Liver (tissue), 9 donors: ENCODE measurements around the gene LAMB4. TPM values are rescaled to one million over a fixed set of nuclear protein-coding genes. Genes with fewer than 3 reads are reported as not detected.

Source experiments
- DNase-seq: peaks from one replicate; pipeline ENCODE4 v3.0.0-alpha.2; 2017; ENCODE audit warnings: low spot score
- H3K27ac ChIP-seq, 2 donors: one replicate each; pipeline ENCODE4 v1.7.0; 2013; ENCODE audit warnings: inconsistent platforms in 2 of 2, low read length in 2 of 2, control low read depth in 1 of 2, low read depth in 1 of 2, mild to moderate bottlenecking in 1 of 2
- H3K27me3 ChIP-seq, 4 donors: one replicate each; pipeline versions ENCODE4 v1.6.1 to v1.7.0; 2013; ENCODE audit warnings: low read length in 3 of 4, inconsistent platforms in 1 of 4, mild to moderate bottlenecking in 1 of 4, moderate library complexity in 1 of 4; ENCODE audit not compliant: control insufficient read depth in 4 of 4, insufficient read depth in 4 of 4
- H3K36me3 ChIP-seq, 4 donors: one replicate each; pipeline versions ENCODE4 v1.6.1 to v1.7.0; 2013; ENCODE audit warnings: low read length in 3 of 4, mild to moderate bottlenecking in 3 of 4, low read depth in 1 of 4, moderate library complexity in 1 of 4; ENCODE audit not compliant: control insufficient read depth in 4 of 4, insufficient read depth in 3 of 4
- H3K4me1 ChIP-seq, 4 donors: one replicate each; pipeline versions ENCODE4 v1.6.1 to v1.7.0; 2013; ENCODE audit warnings: low read length in 3 of 4, mild to moderate bottlenecking in 3 of 4, moderate library complexity in 1 of 4; ENCODE audit not compliant: control insufficient read depth in 4 of 4, insufficient read depth in 4 of 4
- H3K4me3 ChIP-seq, 3 donors: one replicate each; pipeline versions ENCODE4 v1.6.1 to v1.7.0; 2013; ENCODE audit warnings: low read length in 3 of 3, control low read depth in 1 of 3, low read depth in 1 of 3, mild to moderate bottlenecking in 1 of 3
- H3K9ac ChIP-seq, 2 donors: one replicate each; pipeline ENCODE4 v1.7.0; 2013; ENCODE audit warnings: low read length in 2 of 2, mild to moderate bottlenecking in 2 of 2, moderate library complexity in 2 of 2, control low read depth in 1 of 2, low read depth in 1 of 2
- H3K9me3 ChIP-seq, 4 donors: one replicate each; pipeline versions ENCODE4 v1.6.1 to v1.7.0; 2013; ENCODE audit warnings: low read length in 3 of 4; ENCODE audit not compliant: control insufficient read depth in 4 of 4
- ATF3 ChIP-seq: IDR thresholded peaks from 2 replicates; pipeline ENCODE4 v1.6.1; 2016; ENCODE audit warnings: antibody characterized with exemption
- CTCF ChIP-seq: fragments of 150-350 bp; IDR thresholded peaks from 2 replicates; pipeline ENCODE4 v1.5.1; 2017; ENCODE audit warnings: improper control_type of control experiment, low read depth, low read length; ENCODE audit not compliant: missing input control
- EGR1 ChIP-seq, 2 donors: IDR thresholded peaks; 2 replicates each; pipeline ENCODE4 v1.6.1; 2016 to 2018; ENCODE audit warnings: antibody characterized with exemption in 2 of 2, low read depth in 2 of 2
- FOXA1 ChIP-seq: IDR thresholded peaks from 2 replicates; pipeline ENCODE4 v1.6.1; 2016; ENCODE audit warnings: antibody characterized with exemption
- FOXA2 ChIP-seq: IDR thresholded peaks from 2 replicates; pipeline ENCODE4 v1.6.1; 2016; ENCODE audit warnings: antibody characterized with exemption
- GABPA ChIP-seq, 2 donors: IDR thresholded peaks in 1 of 2; conservative IDR thresholded peaks in 1 of 2; 2 replicates each; pipeline ENCODE4 v1.6.1; 2016; ENCODE audit warnings: antibody characterized with exemption in 2 of 2, mild to moderate bottlenecking in 1 of 2, moderate library complexity in 1 of 2
- HNF4A ChIP-seq, 2 donors: conservative IDR thresholded peaks; 2 replicates each; pipeline ENCODE4 v1.6.1; 2016; ENCODE audit warnings: antibody characterized with exemption in 2 of 2, mild to moderate bottlenecking in 2 of 2
- HNF4G ChIP-seq: IDR thresholded peaks from 2 replicates; pipeline ENCODE4 v1.6.1; 2016; ENCODE audit warnings: antibody characterized with exemption
- JUND ChIP-seq, 2 donors: IDR thresholded peaks; 2 replicates each; pipeline ENCODE4 v1.6.1; 2016; ENCODE audit warnings: antibody characterized with exemption in 2 of 2
- MAX ChIP-seq: IDR thresholded peaks from 2 replicates; pipeline ENCODE4 v1.6.1; 2016; ENCODE audit warnings: antibody characterized with exemption
- NR2F2 ChIP-seq: IDR thresholded peaks from 2 replicates; pipeline ENCODE4 v1.6.1; 2016; ENCODE audit warnings: antibody characterized with exemption
- RAD21 ChIP-seq, 2 donors: IDR thresholded peaks; 2 replicates each; pipeline ENCODE4 v1.6.1; 2016; ENCODE audit warnings: antibody characterized with exemption in 2 of 2, mild to moderate bottlenecking in 2 of 2
- REST ChIP-seq: IDR thresholded peaks from 2 replicates; pipeline ENCODE4 v1.6.1; 2016; ENCODE audit warnings: antibody characterized with exemption, mild to moderate bottlenecking
- RXRA ChIP-seq, 2 donors: IDR thresholded peaks; 2 replicates each; pipeline ENCODE4 v1.6.1; 2017 to 2018; ENCODE audit warnings: antibody characterized with exemption in 2 of 2, mild to moderate bottlenecking in 1 of 2
- TAF1 ChIP-seq: conservative IDR thresholded peaks from 2 replicates; pipeline ENCODE4 v1.6.1; 2016; ENCODE audit warnings: antibody characterized with exemption, mild to moderate bottlenecking
- YY1 ChIP-seq: IDR thresholded peaks from 2 replicates; pipeline ENCODE4 v1.6.1; 2016; ENCODE audit warnings: antibody characterized with exemption, mild to moderate bottlenecking
- WGBS: extraction: QIAGEN DNeasy Blood & Tissue Kit; methylation state at CpG from one replicate; pipeline ENCODE4 v1.1.7; 2013; 5-methylcytosine and 5-hydroxymethylcytosine counted together
- polyA plus RNA-seq, 2 donors: library from polyadenylated mRNA; stranded (reverse) in 1 of 2; unstranded in 1 of 2; fragments of 200-250 nt in 1 of 2; fragments of >200 nt in 1 of 2; fragmentation: Nextera tagmentation in 1 of 2; extraction: Ambion mirVana in 1 of 2; gene quantifications; one replicate each; pipeline versions ENCODE4 v1.2.1 to v1.2.3, GENCODE V29; 2013 to 2015
- total RNA-seq, 2 donors: library from RNA; depleted of rRNA; stranded (reverse); fragments of >200 nt; gene quantifications; one replicate each; pipeline ENCODE4 v1.2.3, GENCODE V29; 2014
- donor health status: healthy.
- donor health status: healthy.
- donor health status: healthy.
- donor health status: healthy.
- donor health status: healthy.

LAMB4 gene
- total RNA-seq (under 1 TPM in 1 of 2 donors, not detected in 1; under 0.01 TPM), polyA plus RNA-seq (under 1 TPM in 1 of 2 donors, not detected in 1; 0.03 TPM)

GRCh38 chr7:108130261-108130660 lies at the start of gene LAMB4:
TSS of gene LAMB4 (minus strand) at chr7:108130361. CDS start at chr7:108123164, 7,197 bp downstream.
- H3K9me3 ChIP-seq: no peaks in the 10 kb centered on the region
- DNase-seq: no peak
- H3K4me1 ChIP-seq: no peaks in the 10 kb centered on the region
- no peak within 1 kb of the TSS for H3K9ac ChIP-seq
- no peak within 1 kb of the TSS for H3K27ac ChIP-seq
- no peak for TF ChIP-seq NR2F2
- no peak for TF ChIP-seq MAX
- TF ChIP-seq CTCF: no peak
- WGBS: 89% methylated on average over 3 of the region's 3 CpGs
- H3K27me3 ChIP-seq: no peaks in the 10 kb centered on the region
- H3K4me3 ChIP-seq: no peak within 1 kb of the TSS
- no peaks in the 10 kb centered on the region for H3K36me3 ChIP-seq

- H3K27ac ChIP-seq: no peak overlapping the region
- no peaks in the 10 kb centered on the region for H3K9me3 ChIP-seq
- WGBS: 56% methylated on average over 3 of the region's 3 CpGs
- no peak overlapping the region for H3K4me3 ChIP-seq
- no peak for DNase-seq
- H3K27me3 ChIP-seq: no peaks in the 10 kb centered on the region
- H3K36me3 ChIP-seq: no peaks in the 10 kb centered on the region
- no peaks in the 10 kb centered on the region for H3K4me1 ChIP-seq
- TF ChIP-seq FOXA1: no peak
- no peak for TF ChIP-seq RAD21 (IDR thresholded peaks at IDR 0.05)
- no peak for TF ChIP-seq EGR1 (IDR thresholded peaks at IDR 0.05; ENCODE audit: low read depth in 2 of 2)
- TF ChIP-seq MAX: no peak
- no peak for TF ChIP-seq FOXA2
- no peak for TF ChIP-seq REST
- TF ChIP-seq GABPA (IDR thresholded peaks at IDR 0.05 in 1 of 2, conservative IDR thresholded peaks at IDR 0.05 in 1 of 2): no peak
- no peak for TF ChIP-seq TAF1
- no peak for TF ChIP-seq YY1
- no peak for TF ChIP-seq JUND (IDR thresholded peaks at IDR 0.05)
- TF ChIP-seq HNF4A (conservative IDR thresholded peaks at IDR 0.05): no peak
- no peak for TF ChIP-seq HNF4G
- TF ChIP-seq ATF3: no peak
- TF ChIP-seq RXRA (IDR thresholded peaks at IDR 0.05): no peak
- H3K9ac ChIP-seq: no peak overlapping the region
Measured at GRCh38 chr7:108178398-108178797, 48.2 kb upstream of the LAMB4 start.
